Measurements from ENCODE around the gene SAMMSON.

Gene SAMMSON

GRCh38 chr3:69999140-70000027 lies at the start of gene SAMMSON:
Gene SAMMSON (plus strand): TSS chr3:69999733.
- DNase-seq, result peak; percentile 18 to 73

- DNase-seq, result no peak
Observed at GRCh38 chr3:69951616-69952015, 47.9 kb upstream of the SAMMSON start.

- DNase-seq, result no peak
Observed at GRCh38 chr3:69959581-69959980, 40.0 kb upstream of the SAMMSON start.

- no peak for DNase-seq
Observed at GRCh38 chr3:69961706-69962439, 37.7 kb upstream of the SAMMSON start.

- DNase-seq, result no peak
Observed at GRCh38 chr3:69963643-69964042, 35.9 kb upstream of the SAMMSON start.

- no peak for DNase-seq
Observed at GRCh38 chr3:69967156-69967555, 32.4 kb upstream of the SAMMSON start.

GRCh38 chr3:69970827-69971226 lies 28.7 kb upstream of the SAMMSON start:
- no peak for DNase-seq

GRCh38 chr3:69972672-69973071 lies 26.9 kb upstream of the SAMMSON start:
- DNase-seq, result no peak

GRCh38 chr3:69976021-69976420 lies 23.5 kb upstream of the SAMMSON start:
- no peak for DNase-seq

- DNase-seq, result no peak
Observed at GRCh38 chr3:69983546-69984265, 15.8 kb upstream of the SAMMSON start.

- DNase-seq, result no peak
Observed at GRCh38 chr3:69985266-69985665, 14.3 kb upstream of the SAMMSON start.

- no peak for DNase-seq
Observed at GRCh38 chr3:69986419-69986818, 13.1 kb upstream of the SAMMSON start.

- no peak for DNase-seq
Observed at GRCh38 chr3:69987833-69988232, 11.7 kb upstream of the SAMMSON start.

GRCh38 chr3:69993757-69994156 lies 5.8 kb upstream of the SAMMSON start:
- DNase-seq, result no peak

- DNase-seq, result no peak
Observed at GRCh38 chr3:69994919-69995318, 4.6 kb upstream of the SAMMSON start.

- no peak for DNase-seq
Observed at GRCh38 chr3:69997631-69998307, 1.8 kb upstream of the SAMMSON start.

GRCh38 chr3:69998759-69999139 lies 784 bp upstream of the SAMMSON start:
- no peak for DNase-seq

GRCh38 chr3:70000028-70000410 lies 486 bp downstream of the SAMMSON start:
- DNase-seq, result no peak

- no peak for DNase-seq
Observed at GRCh38 chr3:70000563-70001081, 1.1 kb downstream of the SAMMSON start.

GRCh38 chr3:70003119-70003518 lies 3.6 kb downstream of the SAMMSON start:
- DNase-seq, result no peak

- no peak for DNase-seq
Observed at GRCh38 chr3:70006089-70006488, 6.6 kb downstream of the SAMMSON start.

- no peak for DNase-seq
Observed at GRCh38 chr3:70010346-70010745, 10.8 kb downstream of the SAMMSON start.

- DNase-seq, result no peak
Observed at GRCh38 chr3:70011582-70011981, 12.0 kb downstream of the SAMMSON start.
